Measurements from ENCODE around the gene HSD3B1.

GRCh38 chr1:119467219-119467618 lies 39.8 kb upstream of the HSD3B1 start:
- TF ChIP-seq CTCF (IDR thresholded peaks at IDR 0.05; ENCODE audit: low read depth, low read length) (no peak), POLR2A (IDR thresholded peaks at IDR 0.05; ENCODE audit: extremely low read depth, insufficient read length) (no peak), MYC (IDR thresholded peaks at IDR 0.05; ENCODE audit: low read depth, low read length) (no peak), MAX (IDR thresholded peaks at IDR 0.05; ENCODE audit: low read depth, low read length) (no peak)
